GM23338 (cell line): Measurements from ENCODE around the gene TECPR2. TPM values are rescaled to one million over a fixed set of nuclear protein-coding genes. Genes with fewer than 3 reads are reported as not detected.

ENCODE experiments used
- ATAC-seq: fragments of 200-7000 bp; cut with Tn5 transposase; 3 replicates; pipeline ENCODE4 v1.9.1; 2020
- DNase-seq: peaks from one replicate; pipeline ENCODE4 v3.0.0-alpha.2; 2015; ENCODE audit warnings: low spot score
- H2AFZ ChIP-seq: fragments of 200-600 bp; sonication (generic); 2 replicates; pipeline ENCODE4 v1.8.0; 2016; ENCODE audit warnings: antibody characterized with exemption, mild to moderate bottlenecking, moderate library complexity
- H3F3A ChIP-seq: fragments of 200-600 bp; sonication (generic); replicated peaks from 2 replicates; pipeline ENCODE4 v1.8.0; 2017; ENCODE audit warnings: antibody characterized with exemption, mixed run types, low read depth
- H3K27ac ChIP-seq: fragments of 200-600 bp; sonication (generic); 2 replicates; pipeline ENCODE4 v1.6.1; 2016; ENCODE audit warnings: low read depth
- H3K27me3 ChIP-seq: fragments of 200-600 bp; sonication (generic); 2 replicates; pipeline ENCODE4 v1.8.0; 2016; ENCODE audit warnings: mild to moderate bottlenecking, mixed run types, moderate library complexity; ENCODE audit not compliant: insufficient read depth
- H3K36me3 ChIP-seq: fragments of 200-600 bp; sonication (generic); 2 replicates; pipeline ENCODE4 v1.8.0; 2016; ENCODE audit warnings: mild to moderate bottlenecking; ENCODE audit not compliant: insufficient read depth
- H3K4me1 ChIP-seq: fragments of 200-600 bp; sonication (generic); 2 replicates; pipeline ENCODE4 v1.8.0; 2016; ENCODE audit warnings: mild to moderate bottlenecking, moderate library complexity; ENCODE audit not compliant: insufficient read depth
- H3K4me2 ChIP-seq: fragments of 200-600 bp; sonication (generic); 2 replicates; pipeline ENCODE4 v1.7.1; 2017; ENCODE audit warnings: mixed run types
- H3K4me3 ChIP-seq: fragments of 200-600 bp; sonication (generic); 2 replicates; pipeline ENCODE4 v1.6.1; 2016; ENCODE audit warnings: mixed run types
- H3K79me2 ChIP-seq: fragments of 200-600 bp; sonication (generic); replicated peaks from 2 replicates; pipeline ENCODE4 v1.8.0; 2017; ENCODE audit warnings: mild to moderate bottlenecking; ENCODE audit not compliant: insufficient read depth
- H3K9me2 ChIP-seq: fragments of 200-600 bp; sonication (generic); 2 replicates; pipeline ENCODE4 v1.8.0; 2017; ENCODE audit not compliant: insufficient read depth
- H4K20me1 ChIP-seq: fragments of 200-600 bp; sonication (generic); replicated peaks from 2 replicates; pipeline ENCODE4 v1.8.0; 2017; ENCODE audit warnings: mild to moderate bottlenecking; ENCODE audit not compliant: insufficient read depth
- H3K27ac Mint-ChIP-seq: 2 replicates; pipeline ENCODE4 v1.8.0; 2020; ENCODE audit warnings: inconsistent platforms, mild to moderate bottlenecking, moderate library complexity, mixed read lengths
- H3K27me3 Mint-ChIP-seq: 3 replicates; pipeline ENCODE4 v1.8.0; 2022; ENCODE audit warnings: low read depth, mild to moderate bottlenecking, moderate library complexity, mixed read lengths, inconsistent platforms; ENCODE audit not compliant: insufficient read depth, poor library complexity
- H3K36me3 Mint-ChIP-seq: 3 replicates; pipeline ENCODE4 v1.8.0; 2021; ENCODE audit warnings: low read depth, mild to moderate bottlenecking, inconsistent platforms, moderate library complexity, mixed read lengths
- H3K4me1 Mint-ChIP-seq: 3 replicates; pipeline ENCODE4 v1.8.0; 2020; ENCODE audit warnings: mild to moderate bottlenecking, inconsistent platforms, mixed read lengths
- H3K4me3 Mint-ChIP-seq: 3 replicates; pipeline ENCODE4 v1.8.0; 2021; ENCODE audit warnings: moderate library complexity, mild to moderate bottlenecking, inconsistent platforms, mixed read lengths
- H3K9me3 Mint-ChIP-seq: 3 replicates; pipeline ENCODE4 v1.8.0; 2020; ENCODE audit warnings: moderate library complexity, mild to moderate bottlenecking, inconsistent platforms, mixed read lengths
- CREB1 ChIP-seq: fragments of 250-450 bp; sonication (Bioruptor Pico); IDR thresholded peaks from 2 replicates; pipeline ENCODE4 v1.5.0; 2020; ENCODE audit warnings: low read depth, mild to moderate bottlenecking, moderate library complexity
- EZH2 ChIP-seq: fragments of 200-600 bp; sonication (generic); IDR thresholded peaks from one replicate; pipeline ENCODE4 v1.8.0; 2017; ENCODE audit warnings: antibody characterized with exemption, mild to moderate bottlenecking, low read depth; ENCODE audit not compliant: unreplicated experiment
- NANOG ChIP-seq: IDR thresholded peaks from 2 replicates; pipeline ENCODE4 v1.6.1; 2016; ENCODE audit warnings: antibody characterized with exemption, borderline replicate concordance
- REST ChIP-seq: IDR thresholded peaks from one replicate; pipeline ENCODE4 v1.6.1; 2018; ENCODE audit warnings: antibody characterized with exemption; ENCODE audit not compliant: unreplicated experiment
- polyA plus RNA-seq: library from polyadenylated mRNA; unstranded; fragments of >200 nt; fragmentation: Nextera tagmentation; extraction: Ambion mirVana; gene quantifications from 2 replicates; pipeline ENCODE4 v1.2.1, GENCODE V29; 2016
- total RNA-seq: library from RNA; depleted of rRNA; stranded (reverse); fragments of >200 nt; shearing (Covaris generic); gene quantifications from 2 replicates; pipeline ENCODE4 v1.2.3, GENCODE V29; 2014
- TF ChIP-seq, protein P1 (sequence below): IDR thresholded peaks from 2 replicates; pipeline ENCODE4 v1.6.1; 2016; ENCODE audit warnings: antibody characterized with exemption

Gene TECPR2
- total and polyA plus RNA-seq, 2 experiments from 2014 or later = 4.8 to 20.5 TPM

DNA sequence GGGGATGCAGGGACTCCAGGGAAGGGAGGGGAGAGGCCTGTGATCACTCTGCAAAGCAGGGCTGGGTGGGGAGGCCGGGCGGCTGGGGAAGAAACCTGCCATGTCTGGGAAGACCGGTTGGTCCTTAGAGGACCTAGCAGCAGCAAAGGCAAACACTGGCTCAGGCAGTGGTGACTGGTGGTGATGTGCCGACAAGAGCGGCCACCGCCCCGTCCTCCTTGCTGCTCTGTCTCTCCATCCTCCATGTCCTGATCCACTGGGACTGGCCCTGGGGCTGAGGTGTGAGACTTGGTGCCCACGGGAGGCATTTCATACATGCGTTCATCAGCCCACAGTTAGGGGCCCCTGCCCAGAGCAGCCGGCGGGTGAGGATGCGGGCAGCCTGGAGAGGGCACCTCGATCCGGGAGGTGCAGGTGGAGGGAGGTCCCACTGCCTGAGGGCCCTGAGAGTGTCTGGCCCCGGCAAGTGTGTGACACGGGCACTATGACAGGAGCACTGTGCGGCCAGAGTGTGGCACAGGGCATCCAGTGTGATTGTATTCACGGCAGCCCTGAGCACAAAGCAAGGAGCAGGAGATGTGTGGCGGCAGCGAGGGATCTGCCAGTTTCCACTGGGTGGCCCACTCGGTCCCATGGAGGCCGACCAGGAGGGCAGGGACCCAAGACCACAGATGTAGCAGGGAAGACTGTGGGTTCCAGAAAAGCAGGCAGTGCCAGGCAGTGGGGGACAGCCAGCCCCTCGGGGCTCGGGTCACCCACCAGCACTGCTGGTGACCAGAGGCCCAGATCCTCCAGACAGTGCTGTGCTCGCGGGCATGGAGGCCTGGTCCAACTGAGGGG is 133.0 kb downstream of the TECPR2 start:
- Mint-ChIP-seq H3K36me3 (peaks cover 8% of the 10 kb centered on the region; the same call in 1 of the 3 replicates), H3K27me3 (peaks cover 14% of the 10 kb centered on the region), H3K27ac (no peak overlapping the region; the same call in 1 of the 2 replicates), H3K4me1 (no peaks in the 10 kb centered on the region; the same call in 2 of the 3 replicates), H3K4me3 (no peak overlapping the region), H3K9me3 (no peaks in the 10 kb centered on the region; the same call in 2 of the 3 replicates)
- TF ChIP-seq NANOG (no peak), REST (no peak), EZH2 (no peak)
- TF ChIP-seq, protein P1, sequence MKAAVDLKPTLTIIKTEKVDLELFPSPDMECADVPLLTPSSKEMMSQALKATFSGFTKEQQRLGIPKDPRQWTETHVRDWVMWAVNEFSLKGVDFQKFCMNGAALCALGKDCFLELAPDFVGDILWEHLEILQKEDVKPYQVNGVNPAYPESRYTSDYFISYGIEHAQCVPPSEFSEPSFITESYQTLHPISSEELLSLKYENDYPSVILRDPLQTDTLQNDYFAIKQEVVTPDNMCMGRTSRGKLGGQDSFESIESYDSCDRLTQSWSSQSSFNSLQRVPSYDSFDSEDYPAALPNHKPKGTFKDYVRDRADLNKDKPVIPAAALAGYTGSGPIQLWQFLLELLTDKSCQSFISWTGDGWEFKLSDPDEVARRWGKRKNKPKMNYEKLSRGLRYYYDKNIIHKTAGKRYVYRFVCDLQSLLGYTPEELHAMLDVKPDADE = no peak
- no peaks in the 10 kb centered on the region for H3K79me2 ChIP-seq
- 0 out of 2 replicates have a peak, but pooled peaks cover 3% of the 10 kb centered on the region for H3F3A ChIP-seq
- H4K20me1 ChIP-seq = no peaks in the 10 kb centered on the region
- DNase-seq = no peak
- H3K36me3 ChIP-seq = 0 out of 2 replicates have a peak, but pooled peaks cover 2% of the 10 kb centered on the region
- no peak overlapping the region for H3K4me3 ChIP-seq
- H3K27me3 ChIP-seq = no peaks in the 10 kb centered on the region
- no peaks in the 10 kb centered on the region for H3K9me2 ChIP-seq
- no peak overlapping the region for H2AFZ ChIP-seq
- no peak overlapping the region for H3K27ac ChIP-seq
- no peak for ATAC-seq
- H3K4me1 ChIP-seq = no peaks in the 10 kb centered on the region
- no peak overlapping the region for H3K4me2 ChIP-seq

- Histone ChIP-seq H3K27me3 (no peaks in the 10 kb centered on the region), H2AFZ (no peak overlapping the region), H3K4me1 (no peaks in the 10 kb centered on the region), H3K9me2 (no peaks in the 10 kb centered on the region), H3K4me2 (no peak overlapping the region), H3K4me3 (no peak overlapping the region), H3F3A (peaks cover 5% of the 10 kb centered on the region; the same call in 1 of the 2 replicates), H4K20me1 (peaks cover 4% of the 10 kb centered on the region; the same call in 1 of the 2 replicates), H3K27ac (no peak overlapping the region), H3K36me3 (0 out of 2 replicates have a peak, but pooled peaks cover 2% of the 10 kb centered on the region), H3K79me2 (no peaks in the 10 kb centered on the region)
- no peak overlapping the region for H3K4me3 Mint-ChIP-seq
- H3K27ac Mint-ChIP-seq = no peak overlapping the region
- H3K9me3 Mint-ChIP-seq = no peaks in the 10 kb centered on the region; the same call in 2 of the 3 replicates
- peaks cover 8% of the 10 kb centered on the region; the same call in 1 of the 3 replicates for H3K36me3 Mint-ChIP-seq
- H3K4me1 Mint-ChIP-seq = no peaks in the 10 kb centered on the region; the same call in 2 of the 3 replicates
- no peak for TF ChIP-seq CREB1 (CRISPR knock-in tag)
- H3K27me3 Mint-ChIP-seq = peaks cover 14% of the 10 kb centered on the region
- ATAC-seq (no peak), DNase-seq (no peak)
Observed at GRCh38 chr14:102496331-102496691, 133.6 kb downstream of the TECPR2 start.
